Measurements from ENCODE around the gene ZNF431.
"Not testable (repeated sequence)": the region's sequence is repeated elsewhere in the genome, so short reads cannot be mapped to it uniquely, and the experiment has no call there.

The ZNF431 gene

GRCh38 chr19:21148681-21149080 is 6.8 kb downstream of the ZNF431 start:
- DNase-seq = no peak

DNA sequence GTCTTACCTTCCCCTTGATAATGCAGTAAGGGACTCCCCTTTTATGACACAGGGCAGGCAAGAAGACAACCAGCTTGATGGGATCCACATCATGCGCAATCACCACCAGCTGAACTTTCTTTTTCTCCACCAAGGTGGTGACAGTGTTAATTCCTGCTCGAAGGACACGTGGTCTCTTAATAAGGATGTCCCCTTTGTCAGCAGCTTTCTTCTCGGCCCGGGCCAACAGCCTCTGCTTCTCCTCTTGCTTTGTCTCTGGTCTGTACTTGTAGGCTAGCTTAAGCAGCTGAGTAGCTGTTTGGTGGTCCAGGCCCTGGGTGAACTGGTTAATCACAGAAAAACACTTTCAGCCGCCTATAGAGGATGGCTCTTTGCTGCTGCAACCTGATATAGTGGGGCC is 8.0 kb downstream of the ZNF431 start:
- DNase-seq = no peak

GRCh38 chr19:21151460-21151859 is 9.6 kb downstream of the ZNF431 start:
- no peak for DNase-seq

DNA sequence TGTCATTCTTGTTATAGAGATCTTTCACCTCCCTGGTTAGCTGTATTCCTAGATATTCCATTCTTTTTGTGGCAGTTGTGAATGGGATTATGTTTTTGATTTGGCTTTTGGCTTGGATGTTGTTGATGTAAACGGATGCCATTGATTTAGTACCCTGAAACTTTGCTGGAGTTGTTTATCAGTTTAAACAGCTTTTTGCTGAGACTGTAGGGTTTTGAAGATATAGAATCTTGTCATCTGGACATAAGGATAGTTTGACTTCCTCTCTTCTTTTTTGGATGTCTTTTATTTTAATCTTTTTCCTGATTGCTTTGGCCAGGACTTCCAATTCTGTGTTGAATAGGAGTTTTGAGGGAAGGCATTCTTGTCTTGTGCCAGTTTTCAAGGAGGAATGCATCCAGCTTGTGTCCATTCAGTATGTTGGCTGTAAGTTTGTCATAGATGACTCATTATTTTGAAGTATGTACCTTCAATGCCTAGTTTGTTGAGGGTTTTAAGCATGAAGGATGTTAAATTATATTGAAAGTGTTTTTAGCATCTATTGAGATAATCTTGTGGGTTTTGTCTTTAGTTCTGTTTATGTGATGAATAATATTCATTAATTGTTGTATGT is 16.8 kb downstream of the ZNF431 start:
- DNase-seq = peak in 1 of 2 experiments; percentile 26

GRCh38 chr19:21164541-21164940 is 22.7 kb downstream of the ZNF431 start:
- no peak for DNase-seq

DNA sequence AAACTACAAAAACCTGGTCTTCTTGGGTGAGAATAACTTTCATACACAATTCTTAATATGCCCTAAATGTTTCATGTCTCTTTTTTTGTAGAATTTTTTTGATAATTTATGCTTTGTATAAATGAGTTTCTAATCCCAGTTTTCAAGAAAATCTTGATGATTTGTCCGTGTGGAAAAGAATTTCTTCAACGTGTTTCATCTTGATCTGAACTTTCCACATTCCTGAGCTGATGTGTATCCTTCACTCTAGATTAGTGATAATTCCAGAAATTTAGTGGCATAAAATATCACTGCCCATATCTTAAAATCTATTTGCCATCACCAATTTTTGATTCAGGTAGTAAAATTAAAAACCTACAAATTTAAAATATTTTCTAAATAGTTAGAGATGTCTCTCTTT is 24.6 kb downstream of the ZNF431 start:
- no peak for DNase-seq

GRCh38 chr19:21197590-21198295 is 55.9 kb downstream of the ZNF431 start:
- no peak for DNase-seq

- DNase-seq = peak in 1 of 2 experiments; percentile 10
Observed at GRCh38 chr19:21202865-21203494, 61.1 kb downstream of the ZNF431 start.

DNA sequence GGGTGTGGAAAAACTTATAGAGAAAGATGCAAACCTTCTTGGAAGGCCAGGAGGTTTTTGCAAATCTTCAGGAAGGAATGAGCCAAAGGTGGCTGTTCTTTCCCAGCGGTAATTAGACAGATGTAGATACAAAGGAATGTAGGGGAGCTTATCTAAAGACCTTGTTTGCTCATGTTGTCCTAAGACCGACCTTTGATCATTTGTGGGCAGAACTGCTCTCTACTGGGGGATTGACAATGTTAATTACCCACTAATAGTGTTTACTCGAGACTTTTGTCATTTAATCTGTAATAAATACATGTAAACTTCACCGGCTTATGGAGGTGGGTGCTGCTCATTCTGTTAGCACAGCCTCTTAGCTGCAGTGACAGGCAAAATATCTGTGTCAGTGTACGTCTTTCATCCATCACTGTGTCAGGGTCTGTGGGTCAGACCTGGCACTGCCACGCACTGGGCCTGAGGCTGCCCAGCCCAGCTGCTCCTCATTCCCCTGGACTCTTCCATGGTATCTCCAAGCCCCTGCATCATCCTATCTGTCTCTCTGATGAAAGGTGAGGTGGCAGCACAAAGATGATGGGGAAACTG is 68.3 kb downstream of the ZNF431 start:
- no peak for DNase-seq

DNA sequence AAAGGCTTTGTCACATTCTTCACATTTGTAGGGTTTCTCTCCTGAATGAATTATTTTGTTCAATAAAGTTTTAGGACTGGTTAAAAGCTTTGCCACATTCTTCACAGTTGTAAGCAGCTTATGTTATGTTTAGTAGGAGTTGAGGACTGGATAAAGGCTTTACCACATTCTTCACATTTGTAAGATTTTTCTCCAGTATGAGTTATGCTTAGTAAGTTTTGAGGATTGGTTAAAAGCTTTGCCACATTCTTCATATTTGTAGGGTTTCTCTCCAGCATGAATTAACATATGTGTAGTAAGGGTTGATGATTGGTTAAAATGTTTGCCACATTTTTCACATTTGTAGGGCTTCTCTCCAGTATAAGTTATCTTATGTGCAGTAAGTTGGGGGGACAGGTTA is 79.9 kb downstream of the ZNF431 start:
- peak in 1 of 2 experiments; percentile 23 for DNase-seq

DNA sequence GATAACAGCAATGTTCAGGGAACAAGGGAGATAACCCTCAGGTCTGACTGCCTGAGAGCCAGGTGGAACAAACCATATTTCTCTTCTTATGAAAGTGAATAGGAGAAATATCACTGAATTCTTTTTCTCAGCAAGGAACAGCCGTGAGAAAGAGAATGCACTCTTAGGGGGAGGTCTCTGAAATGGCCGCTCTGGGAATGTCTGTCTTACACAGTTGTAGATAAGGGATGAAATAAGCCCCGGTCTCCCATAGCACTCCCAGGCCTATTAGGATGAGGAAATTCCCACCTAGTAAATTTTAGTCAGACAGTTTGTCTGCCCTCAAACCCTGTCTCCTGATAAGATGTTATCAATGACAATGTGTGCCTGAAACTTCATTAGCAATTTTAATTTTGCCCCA is 88.1 kb downstream of the ZNF431 start:
- DNase-seq = not testable (repeated sequence)

DNA sequence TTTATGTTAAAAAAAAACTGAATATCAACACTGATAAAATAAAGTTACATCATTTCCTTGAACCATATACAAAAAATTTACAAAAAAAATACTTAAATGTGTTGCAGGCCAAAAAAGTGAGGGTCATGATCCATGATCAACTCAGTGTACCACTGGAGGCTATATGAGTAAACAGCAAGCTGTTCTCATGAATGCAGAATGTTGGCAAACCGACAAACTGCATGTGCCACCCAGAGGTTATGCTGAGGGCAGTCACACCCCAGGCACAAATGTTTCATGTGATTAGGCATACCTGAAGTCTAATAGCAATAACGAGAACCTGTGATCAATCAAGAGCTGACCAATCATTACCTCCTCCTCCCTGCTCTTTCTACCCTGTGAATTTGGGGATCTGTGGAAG is 91.9 kb downstream of the ZNF431 start:
- no peak for DNase-seq

DNA sequence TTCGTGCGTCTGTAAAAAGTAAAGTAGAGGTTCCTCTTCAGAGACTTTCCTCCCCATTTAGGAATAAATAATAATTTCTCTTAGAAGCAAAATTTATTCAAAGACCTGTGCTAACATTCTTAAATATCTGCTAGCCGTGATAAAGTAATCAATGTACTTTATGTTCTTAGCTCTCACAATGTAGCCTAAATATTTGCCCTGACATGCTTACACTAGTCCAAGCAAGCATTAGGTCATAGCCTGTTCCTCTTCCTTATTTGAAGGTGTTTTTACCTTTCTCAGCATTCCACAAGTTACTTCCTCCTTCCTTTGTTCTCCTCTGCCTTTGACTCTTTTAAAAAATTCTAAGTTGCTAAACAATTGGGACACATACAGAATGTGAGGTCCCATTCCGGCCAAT is 94.9 kb downstream of the ZNF431 start:
- not testable (repeated sequence) for DNase-seq

DNA sequence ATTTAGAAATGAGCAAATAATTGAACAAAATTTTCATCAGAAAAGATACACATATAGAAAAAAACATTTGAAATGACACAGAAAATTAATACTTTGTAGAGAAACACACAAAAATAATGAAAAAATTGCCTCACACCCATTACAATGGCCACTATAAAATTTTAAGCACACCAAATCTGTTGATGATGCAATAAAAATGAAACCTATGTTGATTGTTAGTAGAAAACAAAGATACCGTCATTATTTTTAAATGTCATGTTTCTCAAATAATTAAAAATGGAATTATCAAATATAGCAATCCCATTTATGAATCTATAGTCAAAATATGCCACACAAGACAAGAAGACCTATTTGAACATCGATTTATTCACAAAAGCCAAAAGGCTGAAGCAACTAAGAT is 96.8 kb downstream of the ZNF431 start:
- DNase-seq = no peak

Data from SW 1271 (cell line).